CD4-positive, alpha-beta T cell treated with Interleukin-10 for 1 hour (primary cell): ENCODE data around the gene NXNL1.
"Not testable (repeated sequence)": the region's sequence is repeated elsewhere in the genome, so short reads cannot be mapped to it uniquely, and the experiment has no call there.

Source experiments
- DNase-seq: peaks from one replicate; pipeline ENCODE4 v3.0.0-alpha.2; 2020

NXNL1 gene, protein sequence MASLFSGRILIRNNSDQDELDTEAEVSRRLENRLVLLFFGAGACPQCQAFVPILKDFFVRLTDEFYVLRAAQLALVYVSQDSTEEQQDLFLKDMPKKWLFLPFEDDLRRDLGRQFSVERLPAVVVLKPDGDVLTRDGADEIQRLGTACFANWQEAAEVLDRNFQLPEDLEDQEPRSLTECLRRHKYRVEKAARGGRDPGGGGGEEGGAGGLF

DNA sequence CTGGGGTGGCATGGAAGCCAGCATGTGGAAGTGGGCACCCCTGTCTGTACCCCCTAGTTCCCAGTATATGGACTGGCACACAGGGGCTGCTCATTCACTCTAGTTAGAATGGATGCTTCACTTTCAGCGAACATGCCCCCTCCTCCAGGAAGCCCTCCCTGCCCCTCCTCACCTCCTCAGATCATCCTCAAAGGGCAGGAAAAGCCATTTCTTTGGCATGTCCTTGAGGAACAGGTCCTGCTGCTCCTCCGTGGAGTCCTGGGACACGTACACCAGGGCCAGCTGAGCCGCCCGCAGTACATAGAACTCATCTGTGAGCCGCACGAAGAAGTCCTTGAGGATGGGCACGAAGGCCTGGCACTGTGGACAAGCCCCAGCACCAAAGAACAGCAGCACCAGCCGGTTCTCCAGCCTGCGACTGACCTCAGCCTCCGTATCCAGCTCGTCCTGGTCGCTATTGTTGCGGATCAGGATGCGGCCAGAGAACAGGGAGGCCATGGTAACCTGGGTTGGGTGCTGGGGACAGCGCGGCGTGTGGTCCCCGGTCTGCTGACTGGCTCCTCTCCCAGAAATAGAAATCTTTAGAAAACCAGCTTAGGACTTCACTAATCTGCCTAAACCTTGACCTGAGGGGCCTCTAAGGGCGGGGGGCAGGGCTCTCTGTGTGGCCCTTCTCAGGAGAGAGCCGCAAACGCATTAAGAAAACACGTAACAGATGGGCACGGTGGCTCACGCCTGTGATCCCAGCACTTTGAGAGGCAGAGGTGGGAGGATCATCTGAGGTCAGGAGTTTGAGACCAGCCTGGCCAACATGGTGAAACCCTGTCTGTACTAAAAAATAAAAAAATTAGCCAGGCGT is at the start of gene NXNL1:
NXNL1 (minus strand) TSS at position 555 of the 859 bp plus-strand sequence; CDS start at position 498, 57 bp downstream.
- no peak for DNase-seq

DNA sequence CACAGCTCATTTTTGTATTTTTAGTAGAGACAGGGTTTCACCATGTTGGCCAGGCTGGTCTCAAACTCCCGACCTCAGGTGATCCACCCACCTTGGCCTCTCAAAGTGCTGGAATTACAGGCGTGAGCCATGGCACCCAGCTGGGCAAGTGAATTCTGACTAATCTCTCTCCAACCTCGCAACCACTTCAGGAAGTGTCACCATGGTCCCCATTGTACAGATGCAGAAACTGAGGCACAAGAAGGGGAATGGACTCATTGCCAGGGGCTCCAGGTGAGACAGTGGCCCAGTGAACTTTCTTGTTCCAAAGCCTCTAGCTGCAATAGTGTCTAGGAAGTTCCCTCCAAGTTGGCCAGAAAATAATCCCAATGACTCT is 47.8 kb upstream of the NXNL1 start:
- not testable (repeated sequence) for DNase-seq

DNA sequence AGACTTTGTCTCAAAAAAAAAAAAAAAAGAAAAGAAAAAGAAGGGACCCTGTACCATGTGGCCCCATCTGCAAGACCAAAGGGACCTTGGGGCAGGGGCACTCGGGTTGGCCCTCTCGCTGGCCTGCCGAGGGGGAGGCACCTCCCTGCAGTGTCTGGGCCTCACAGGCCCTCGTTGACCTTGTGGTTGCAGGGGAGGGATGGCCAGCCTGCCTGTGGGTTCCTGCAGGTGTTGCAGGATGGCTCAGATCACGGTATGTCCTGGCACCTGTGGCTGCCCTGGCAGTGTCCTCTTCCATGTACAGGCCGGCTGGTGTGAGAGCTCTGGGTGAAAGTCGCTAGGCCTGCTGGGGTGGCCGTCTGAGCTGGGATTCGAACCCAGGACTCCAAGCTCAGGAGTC is 46.0 kb upstream of the NXNL1 start:
- DNase-seq: no peak

DNA sequence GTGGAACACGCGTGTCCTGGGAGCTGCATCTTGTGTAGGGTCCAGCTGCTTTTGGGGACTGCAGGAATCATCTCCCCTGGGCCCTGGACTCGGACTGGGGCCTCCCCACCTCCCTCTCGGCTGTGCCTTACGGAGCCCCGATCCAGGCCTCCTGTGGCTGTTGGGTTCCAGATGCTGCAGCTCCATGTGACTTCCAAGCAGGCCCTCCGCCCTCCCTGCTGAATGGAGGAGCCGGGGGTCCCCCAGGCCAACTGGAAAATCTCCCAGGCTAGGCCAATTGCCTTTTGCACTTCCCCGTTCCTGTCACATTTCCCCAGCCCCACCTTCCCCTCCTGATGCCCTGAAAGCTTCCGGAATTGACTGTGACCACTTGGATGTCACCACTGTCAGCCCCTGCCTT is 44.5 kb upstream of the NXNL1 start:
- DNase-seq: no peak

DNA sequence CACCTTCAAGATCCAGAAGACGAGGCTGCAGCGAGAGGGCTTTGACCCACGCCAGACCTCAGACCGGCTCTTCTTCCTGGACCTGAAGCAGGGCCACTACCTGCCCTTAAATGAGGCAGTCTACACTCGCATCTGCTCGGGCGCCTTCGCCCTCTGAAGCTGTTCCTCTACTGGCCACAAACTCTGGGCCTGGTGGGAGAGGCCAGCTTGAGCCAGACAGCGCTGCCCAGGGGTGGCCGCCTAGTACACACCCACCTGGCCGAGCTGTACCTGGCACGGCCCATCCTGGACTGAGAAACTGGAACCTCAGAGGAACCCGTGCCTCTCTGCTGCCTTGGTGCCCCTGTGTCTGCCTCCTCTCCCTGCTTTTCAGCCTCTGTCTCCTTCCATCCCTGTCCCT is 43.7 kb upstream of the NXNL1 start:
- no peak for DNase-seq

DNA sequence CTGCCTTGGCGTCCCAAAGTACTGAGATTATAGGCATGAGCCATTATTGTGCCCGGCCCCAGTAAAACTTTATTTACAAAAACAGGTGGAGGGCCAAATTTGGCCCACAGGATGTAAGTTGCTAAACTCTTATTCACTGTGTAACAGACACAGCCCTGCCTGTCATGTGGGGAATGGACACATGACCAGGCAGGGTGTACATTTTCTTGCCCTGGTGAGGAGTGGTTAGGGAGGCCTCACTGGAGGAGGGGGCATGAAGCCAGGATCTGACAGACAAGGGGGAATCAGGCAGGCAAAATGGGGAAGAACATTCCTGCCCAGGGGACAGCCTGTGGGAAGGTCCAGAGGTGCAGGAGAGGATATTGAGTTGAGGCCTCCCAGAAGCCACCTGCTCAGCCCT is 43.3 kb upstream of the NXNL1 start:
- no peak for DNase-seq

DNA sequence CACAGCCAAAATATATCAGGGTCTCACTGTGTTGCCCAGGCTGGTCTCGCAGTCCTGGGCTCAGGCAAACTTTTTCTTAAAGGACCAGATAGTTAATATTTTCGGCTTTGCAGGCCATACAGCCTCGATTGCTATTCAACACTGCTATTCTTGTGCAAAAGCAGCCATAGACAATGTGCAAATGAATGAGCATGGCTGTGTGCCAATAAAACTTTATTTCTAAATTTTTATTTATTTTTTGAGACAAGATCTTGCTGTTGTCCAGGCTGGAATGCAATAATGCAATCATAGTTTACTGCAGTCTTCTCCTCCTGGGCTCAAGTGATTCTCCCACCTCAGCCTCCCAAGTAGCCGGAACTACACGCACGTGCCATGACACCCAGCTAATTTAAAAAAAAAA is 42.5 kb upstream of the NXNL1 start:
- DNase-seq: no peak

DNA sequence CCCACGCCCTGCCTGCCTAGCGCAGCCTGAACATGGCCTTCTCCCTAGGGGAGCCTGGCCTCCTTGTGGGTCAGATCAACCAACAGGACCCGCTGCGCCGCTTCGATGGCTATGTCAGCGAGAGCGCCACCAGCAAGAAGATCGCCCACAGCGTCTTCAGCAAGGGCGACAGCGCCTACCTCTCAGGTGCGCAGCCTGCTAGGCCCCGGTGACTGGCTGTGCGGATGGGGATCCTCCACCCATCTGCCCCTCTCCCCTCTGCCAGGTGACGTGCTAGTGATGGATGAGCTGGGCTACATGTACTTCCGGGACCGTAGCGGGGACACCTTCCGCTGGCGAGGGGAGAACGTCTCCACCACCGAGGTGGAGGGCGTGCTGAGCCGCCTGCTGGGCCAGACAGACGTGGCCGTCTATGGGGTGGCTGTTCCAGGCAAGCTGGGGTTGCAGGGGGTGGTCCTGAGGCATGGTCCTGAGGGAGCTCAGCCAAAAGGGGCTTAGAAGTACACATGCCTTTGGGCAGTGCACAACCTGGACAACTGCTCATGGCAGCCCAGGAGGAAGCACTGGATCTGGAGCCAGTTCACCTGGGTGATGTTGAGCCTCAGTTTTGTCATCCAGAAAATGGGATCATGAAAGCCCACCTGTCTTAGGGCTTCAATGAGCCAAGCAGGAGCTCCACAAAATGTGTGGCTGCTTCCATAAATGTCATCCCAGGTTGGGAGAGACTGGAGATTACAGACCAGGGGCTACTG is 39.9 kb upstream of the NXNL1 start:
- DNase-seq: no peak

DNA sequence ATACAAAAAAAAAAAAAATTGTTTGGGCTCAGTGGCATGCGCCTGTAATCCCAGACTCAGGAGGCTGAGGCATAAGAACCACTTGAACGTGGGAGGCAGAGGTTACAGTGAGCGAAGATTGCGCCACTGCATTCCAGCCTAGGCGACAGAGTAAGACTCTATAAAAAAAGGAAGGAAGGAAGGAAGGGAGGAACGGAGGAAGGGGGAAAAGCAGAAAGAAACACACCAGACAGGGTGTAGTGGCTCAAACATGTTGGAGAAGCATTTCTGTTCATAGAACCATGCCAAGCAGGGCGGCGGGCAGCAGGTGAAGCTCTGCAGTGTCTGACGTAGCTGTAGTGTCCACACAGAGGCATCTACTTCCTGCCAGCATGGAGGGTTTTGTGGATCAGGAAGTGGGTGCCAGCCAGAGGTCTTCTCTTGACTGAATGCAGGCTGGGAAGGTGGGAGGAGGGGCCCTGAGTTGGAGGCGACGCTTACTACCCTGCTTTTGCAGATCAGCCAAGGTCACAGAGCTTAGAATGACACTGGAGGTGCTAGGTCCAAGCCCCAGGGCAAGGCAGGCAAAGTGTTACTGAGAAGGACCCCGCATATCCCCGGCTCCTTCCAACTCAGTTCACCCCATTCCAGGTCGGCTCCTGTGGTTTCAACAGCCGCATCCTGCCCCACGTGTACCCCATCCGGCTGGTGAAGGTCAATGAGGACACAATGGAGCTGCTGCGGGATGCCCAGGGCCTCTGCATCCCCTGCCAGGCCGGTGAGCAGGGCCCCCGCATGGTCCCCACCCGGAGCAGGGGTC is 39.1 kb upstream of the NXNL1 start:
- no peak for DNase-seq

DNA sequence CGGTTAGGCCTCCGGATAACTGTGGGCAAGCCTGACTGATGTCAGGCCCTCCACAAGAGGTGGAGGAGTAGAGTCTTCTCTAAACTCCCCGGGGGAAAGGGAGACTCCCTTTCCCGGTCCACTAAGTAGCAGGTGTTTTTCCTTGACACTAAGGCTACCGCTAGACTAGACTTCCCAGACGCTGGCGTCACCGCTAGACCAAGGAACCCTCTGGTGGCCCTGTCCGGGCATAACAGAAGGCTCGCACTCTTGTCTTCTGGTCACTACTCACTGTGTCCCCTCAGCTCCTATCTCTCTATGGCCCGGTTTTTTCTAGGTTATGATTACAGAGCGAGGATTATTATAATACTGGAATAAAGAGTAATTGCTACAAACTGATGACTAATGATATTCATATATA is 38.3 kb upstream of the NXNL1 start:
- not testable (repeated sequence) for DNase-seq

DNA sequence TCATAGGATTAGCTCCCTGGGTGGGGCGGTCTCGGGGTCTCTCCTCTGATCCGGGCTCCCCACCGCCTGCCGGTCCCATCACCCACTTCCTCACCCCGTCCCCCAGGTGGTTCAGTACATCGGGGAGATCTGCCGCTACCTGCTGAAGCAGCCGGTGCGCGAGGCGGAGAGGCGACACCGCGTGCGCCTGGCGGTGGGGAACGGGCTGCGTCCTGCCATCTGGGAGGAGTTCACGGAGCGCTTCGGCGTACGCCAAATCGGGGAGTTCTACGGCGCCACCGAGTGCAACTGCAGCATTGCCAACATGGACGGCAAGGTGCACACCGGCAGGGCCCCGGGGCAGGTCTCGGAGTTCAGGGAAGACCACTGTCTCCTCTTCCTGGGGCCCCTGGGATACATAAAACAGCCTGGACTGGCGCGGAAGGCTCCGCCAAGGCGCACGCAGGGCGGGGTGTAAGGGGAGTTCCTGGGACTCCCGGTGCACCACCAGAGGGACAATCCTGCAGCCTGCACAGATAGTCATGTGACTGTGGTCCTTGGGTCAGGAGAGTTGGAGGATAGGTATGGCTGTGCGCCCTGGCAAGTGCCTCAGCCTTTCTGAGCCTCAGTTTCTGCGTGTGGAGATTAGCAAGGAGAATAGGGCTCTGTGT is 36.5 kb upstream of the NXNL1 start:
- DNase-seq: no peak

DNA sequence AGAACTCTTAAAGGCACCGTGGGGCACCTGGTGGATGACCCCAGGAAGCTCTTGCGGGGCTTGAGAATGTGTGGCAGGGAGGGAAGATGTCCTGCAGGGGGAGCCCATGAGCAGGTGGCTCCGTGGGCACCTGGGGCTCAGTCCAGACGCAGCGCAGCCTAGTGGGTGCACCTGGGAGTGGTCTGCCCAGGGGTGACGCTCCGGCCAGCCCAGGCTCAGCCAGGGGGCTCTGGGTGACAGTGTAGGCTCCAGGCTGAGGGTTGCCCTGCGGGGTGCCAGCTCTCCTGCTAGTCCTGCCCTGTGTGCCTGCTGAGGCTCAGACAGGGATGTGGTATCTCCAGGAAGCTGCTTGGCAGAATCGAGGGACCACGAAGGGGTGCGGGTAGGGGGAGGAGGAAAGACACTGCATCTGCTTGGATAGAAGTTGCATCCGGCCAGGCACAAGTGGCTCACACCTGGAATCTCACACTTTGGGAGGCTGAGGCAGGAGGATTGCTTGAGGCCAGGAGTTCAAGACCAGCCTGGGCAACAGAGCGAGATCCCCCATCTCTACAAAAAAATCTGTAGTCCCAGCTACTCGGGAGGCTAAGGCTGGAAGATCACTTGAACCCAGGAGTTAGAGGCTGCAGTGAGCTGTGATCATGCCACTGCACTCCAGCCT is 35.7 kb upstream of the NXNL1 start:
- peak; percentile 84 for DNase-seq

DNA sequence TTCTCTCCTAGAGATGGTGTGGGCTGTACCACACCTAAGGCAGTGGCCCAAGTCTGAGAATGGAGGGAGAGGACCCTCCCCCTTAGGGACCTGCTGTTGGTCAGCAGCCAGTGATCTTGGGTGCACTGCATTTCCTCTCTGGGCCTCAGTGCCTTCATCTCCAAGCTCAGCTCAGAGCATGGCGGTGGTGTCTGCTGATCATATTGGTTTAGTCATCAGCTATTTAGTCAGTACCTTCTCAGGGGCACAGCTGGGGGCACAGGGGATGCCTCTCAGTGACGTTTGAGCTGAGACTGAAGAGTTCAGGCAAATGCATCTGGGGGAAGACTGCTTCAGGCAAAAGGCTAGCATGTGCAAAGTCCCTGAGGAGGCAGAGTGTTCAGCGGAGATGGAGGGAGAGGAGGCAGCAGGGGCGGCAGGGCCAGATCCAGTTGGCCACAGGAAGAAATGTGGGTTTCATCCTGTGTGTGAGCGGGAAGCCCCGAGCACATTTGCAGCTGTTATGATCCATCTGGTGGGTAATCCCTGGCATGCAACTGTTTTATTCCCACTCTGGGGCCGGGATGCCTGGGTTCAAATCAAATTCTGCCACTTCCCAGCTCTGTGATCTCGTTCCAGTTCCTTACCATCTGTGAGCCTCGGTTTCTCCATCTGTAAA is 35.0 kb upstream of the NXNL1 start:
- no peak for DNase-seq

DNA sequence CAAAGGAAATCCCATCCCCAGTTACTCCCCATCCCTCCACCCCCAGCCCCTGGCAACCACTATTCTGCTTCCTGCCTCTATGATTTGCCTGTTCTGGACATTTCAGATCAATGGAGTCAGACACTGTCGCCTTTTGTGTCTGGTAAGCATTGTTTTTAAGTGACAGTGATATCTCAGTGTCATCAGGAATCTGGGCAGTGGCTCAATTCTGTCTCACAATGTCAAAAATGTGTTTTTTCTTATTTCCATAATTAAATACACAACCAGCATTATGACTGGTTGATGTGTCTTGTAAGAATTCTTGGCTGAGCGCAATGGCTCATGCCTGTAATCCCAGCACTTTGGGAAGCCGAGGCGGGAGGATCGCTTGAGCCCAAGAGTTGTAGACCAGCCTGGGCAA is 30.6 kb upstream of the NXNL1 start:
- no peak for DNase-seq

DNA sequence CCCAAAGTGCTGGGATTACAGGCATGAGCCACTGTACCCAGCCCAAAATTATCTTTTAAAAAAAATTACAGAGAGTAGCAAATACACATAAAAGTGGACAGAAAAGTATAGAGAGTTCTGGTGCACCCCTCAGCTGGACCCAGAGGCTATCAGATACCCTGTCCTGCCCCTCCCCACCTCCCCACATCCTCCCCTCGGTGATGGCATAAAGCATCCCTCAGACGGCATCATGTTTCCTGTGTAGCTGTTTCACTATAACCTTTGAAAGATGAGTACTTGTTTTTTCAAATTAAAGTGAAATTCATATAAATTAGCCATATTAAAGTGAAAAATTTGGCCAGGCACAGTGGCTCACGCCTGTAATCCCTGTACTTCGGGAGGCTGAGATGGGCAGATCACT is 29.7 kb upstream of the NXNL1 start:
- DNase-seq: peak; percentile 53

DNA sequence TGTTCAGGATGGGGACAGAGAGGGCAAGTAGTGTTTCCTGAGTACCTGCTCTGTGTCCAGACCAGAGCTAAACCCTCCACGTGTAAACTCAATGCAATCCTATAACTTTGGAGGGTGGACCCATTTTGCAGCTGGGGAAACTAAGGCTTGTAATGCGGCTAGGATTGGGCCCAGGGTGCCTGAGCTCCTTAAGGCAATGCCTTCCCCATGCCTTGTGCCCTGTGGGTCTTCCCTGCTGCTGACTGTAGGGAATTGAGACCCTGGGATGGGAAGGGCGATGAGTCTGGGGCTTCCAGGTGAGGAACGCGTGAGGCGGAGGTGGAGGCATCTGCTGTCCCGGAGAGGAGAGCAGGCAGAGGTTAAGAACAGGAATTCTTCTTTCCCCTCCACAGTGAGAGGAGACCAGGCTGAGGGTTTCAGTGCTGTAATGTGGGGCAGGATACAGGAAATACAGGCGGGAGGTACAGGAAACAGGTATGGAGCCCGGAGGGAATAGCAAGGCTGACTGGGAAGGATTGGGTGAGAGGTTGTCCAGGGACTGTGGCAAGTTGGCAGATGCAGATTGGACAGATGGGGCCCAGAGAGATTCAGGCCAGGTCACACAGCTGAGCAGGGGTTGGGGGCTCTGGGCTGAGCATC is 28.8 kb upstream of the NXNL1 start:
- no peak for DNase-seq

DNA sequence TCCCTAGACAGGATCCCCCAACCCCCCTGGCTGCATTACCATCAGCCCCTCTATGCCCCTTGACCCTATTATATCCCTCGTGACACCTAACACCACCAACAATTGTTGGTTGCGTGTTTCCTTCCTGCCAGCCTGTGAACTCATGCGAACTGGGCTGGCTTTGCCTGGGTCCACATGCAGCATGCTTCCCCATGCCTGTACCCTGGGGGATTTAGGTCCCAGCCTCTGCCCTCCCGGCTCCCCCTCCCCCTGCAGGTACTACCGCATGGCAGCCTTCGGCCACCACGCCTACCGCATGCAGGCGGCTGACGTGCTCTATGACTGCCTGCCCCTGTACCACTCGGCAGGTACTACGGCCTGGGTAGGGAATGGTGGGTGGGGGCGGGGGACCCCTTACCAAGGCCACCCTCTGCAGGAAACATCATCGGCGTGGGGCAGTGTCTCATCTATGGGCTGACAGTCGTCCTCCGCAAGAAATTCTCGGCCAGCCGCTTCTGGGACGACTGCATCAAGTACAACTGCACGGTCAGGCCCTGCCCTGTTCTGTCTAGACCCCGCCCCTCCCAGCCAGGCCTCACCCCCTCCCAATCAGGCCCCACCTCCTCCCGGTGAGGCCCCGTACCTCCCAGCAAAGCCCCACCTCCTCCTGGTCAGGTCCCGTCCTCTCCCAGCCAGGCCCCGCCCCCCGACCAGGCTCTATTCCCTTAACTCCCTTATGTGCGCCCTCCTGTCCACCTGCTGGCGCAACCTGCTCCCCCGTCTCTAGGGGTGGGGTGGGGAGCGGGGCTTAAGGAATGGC is 28.1 kb upstream of the NXNL1 start:
- DNase-seq: peak; percentile 85

DNA sequence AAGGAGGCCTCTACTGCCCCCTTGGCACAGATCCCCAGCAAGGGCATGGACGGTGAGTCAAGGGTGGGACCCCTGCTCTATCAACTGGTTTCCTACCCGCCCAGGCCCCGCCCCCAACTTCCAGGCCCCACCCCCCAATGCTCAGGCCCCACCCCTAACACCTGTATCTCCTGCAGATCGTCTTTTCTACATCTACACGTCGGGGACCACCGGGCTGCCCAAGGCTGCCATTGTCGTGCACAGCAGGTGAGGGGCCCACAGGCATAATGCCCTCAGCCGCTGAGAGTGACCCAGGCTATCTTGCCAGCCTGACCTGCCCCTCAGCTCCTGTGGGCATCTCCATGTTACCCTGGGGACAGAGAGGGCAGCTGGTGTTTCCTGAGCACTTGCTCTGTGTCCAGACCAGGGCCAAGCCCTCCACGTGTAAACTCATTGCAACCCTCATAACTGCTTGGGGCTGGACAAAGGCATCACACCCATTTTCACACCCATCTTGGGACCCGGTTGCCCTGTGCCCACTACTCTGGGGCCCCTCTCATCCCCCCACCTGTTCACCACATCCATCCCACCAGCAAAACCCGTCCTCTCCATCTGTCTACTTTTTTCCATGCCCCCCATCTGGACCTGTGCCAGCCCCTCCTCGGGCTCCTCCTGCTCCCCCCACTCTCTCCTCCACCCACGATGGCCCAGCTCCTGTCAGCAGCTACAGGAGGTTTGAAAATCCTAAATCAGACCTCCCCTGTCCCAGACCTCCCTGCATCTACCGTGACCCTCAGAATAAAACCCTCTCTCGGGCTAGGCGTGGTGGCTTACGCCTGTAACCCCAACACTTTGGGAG is 26.8 kb upstream of the NXNL1 start:
- DNase-seq: no peak
